Measurements from ENCODE around the gene CNTNAP2.

The CNTNAP2 gene

GRCh38 chr7:148163246-148163645, 2046.6 kb downstream of the CNTNAP2 start:
- Mint-ChIP-seq H3K9me3 (ENCODE audit: low read depth) (no peaks in the 10 kb centered on the region), H3K36me3 (no peaks in the 10 kb centered on the region), H3K27me3 (peaks cover 15% of the 10 kb centered on the region), H3K27ac (no peak overlapping the region), H3K4me1 (ENCODE audit: low read depth) (no peaks in the 10 kb centered on the region), H3K4me3 (no peak overlapping the region)

DNA sequence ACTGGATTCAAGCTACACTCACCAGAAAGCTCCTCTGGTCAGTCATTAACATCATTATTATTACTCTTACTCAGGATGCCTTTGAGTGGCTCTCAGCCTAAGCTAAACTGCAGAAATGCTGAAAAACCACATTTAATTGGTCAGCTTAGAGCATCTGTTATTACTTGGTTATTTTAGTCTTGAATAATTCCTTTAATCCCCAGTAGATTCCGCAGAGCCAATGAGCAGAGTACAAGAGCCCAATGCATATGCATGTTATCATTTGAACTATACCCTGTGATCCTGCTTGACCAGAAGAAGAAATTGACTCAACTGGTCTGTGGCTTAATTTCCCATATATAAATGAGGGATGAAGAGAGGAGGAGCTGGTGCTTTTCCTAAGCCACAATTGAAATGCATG, 2056.3 kb downstream of the CNTNAP2 start:
- no peaks in the 10 kb centered on the region for H3K9me3 Mint-ChIP-seq (ENCODE audit: low read depth)
- peaks cover 5% of the 10 kb centered on the region for H3K27me3 Mint-ChIP-seq
- H3K27ac Mint-ChIP-seq: no peak overlapping the region
- no peaks in the 10 kb centered on the region for H3K4me1 Mint-ChIP-seq (ENCODE audit: low read depth)
- no peak overlapping the region for H3K4me3 Mint-ChIP-seq
- H3K36me3 Mint-ChIP-seq: no peaks in the 10 kb centered on the region

DNA sequence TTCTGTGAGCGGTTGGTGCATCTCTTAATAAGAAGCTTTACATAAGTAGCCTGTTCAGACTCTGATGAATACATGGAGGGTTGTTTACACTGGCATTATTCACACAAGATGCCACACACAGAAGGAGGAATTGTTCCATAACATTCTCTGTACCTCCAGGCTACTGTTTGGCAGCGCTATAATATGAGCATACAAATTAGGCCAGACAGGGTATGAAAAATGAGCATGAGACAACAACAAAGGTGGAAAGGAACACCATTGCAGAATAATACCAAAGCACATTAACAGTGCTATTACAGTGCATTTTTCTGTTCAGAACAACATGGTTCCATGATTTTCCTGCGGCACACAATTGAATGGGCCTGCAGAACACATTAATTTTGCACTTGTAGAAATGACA, 2056.8 kb downstream of the CNTNAP2 start:
- no peaks in the 10 kb centered on the region for H3K9me3 Mint-ChIP-seq (ENCODE audit: low read depth)
- H3K36me3 Mint-ChIP-seq: no peaks in the 10 kb centered on the region
- H3K27ac Mint-ChIP-seq: no peak overlapping the region
- H3K4me1 Mint-ChIP-seq (ENCODE audit: low read depth): no peaks in the 10 kb centered on the region
- H3K4me3 Mint-ChIP-seq: no peak overlapping the region
- H3K27me3 Mint-ChIP-seq: peaks cover 5% of the 10 kb centered on the region

DNA sequence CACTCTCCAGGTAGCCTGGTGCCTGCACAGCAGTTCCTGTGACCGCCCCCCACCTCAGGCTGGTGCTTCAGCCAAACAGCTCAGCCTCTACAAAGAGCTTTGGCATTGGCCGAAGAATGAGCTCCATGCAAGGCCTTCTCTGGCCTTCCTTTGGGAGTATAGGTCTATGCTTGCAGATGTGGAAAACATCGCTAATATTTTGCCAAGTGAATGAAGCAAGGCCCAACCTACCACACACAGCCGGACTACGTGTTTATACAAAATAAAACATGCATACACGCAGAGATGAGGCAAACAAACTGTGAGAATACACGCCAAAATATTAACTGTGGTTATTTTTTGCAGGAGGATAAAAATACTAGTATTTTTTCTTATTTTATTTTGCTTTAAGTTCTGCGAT, 2057.8 kb downstream of the CNTNAP2 start:
- H3K36me3 Mint-ChIP-seq: no peaks in the 10 kb centered on the region

DNA sequence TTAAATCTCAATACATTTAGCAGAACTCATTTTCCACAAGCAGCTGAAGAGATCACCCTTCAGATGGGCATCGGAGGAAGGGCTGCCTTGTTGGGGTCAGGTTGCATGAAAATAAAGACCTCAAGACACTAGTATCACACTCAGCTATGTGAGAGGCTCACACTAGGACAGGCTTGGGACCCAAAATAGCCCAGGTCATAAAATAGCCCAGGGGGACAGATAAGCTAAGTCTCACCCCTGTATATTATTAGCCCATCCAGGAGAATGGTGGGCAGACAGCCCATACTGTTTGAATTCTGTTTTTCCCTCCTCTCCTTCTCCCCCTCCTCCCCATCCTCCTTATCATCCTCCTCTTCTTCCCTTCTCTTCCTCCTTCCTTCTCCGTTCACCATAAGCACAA, 2058.9 kb downstream of the CNTNAP2 start:
- Mint-ChIP-seq H3K4me1 (ENCODE audit: low read depth) (no peaks in the 10 kb centered on the region), H3K4me3 (no peak overlapping the region), H3K9me3 (ENCODE audit: low read depth) (no peaks in the 10 kb centered on the region), H3K27me3 (peaks cover 8% of the 10 kb centered on the region), H3K36me3 (no peaks in the 10 kb centered on the region), H3K27ac (no peak overlapping the region)

More for the DNA sequence above, 2057.8 kb downstream of the CNTNAP2 start:
- no peaks in the 10 kb centered on the region for H3K9me3 Mint-ChIP-seq (ENCODE audit: low read depth)
- no peak overlapping the region for H3K27ac Mint-ChIP-seq
- peaks cover 8% of the 10 kb centered on the region for H3K27me3 Mint-ChIP-seq
- H3K4me3 Mint-ChIP-seq: no peak overlapping the region
- no peaks in the 10 kb centered on the region for H3K4me1 Mint-ChIP-seq (ENCODE audit: low read depth)

- Mint-ChIP-seq H3K9me3 (ENCODE audit: low read depth) (no peaks in the 10 kb centered on the region), H3K4me1 (ENCODE audit: low read depth) (no peaks in the 10 kb centered on the region), H3K4me3 (no peak overlapping the region), H3K27me3 (peaks cover 15% of the 10 kb centered on the region), H3K36me3 (no peaks in the 10 kb centered on the region), H3K27ac (no peak overlapping the region)
These were observed 2061.4 kb downstream of the CNTNAP2 start for GRCh38 chr7:148177972-148178371.

- Mint-ChIP-seq H3K4me3 (no peak overlapping the region), H3K27ac (no peak overlapping the region), H3K4me1 (ENCODE audit: low read depth) (no peaks in the 10 kb centered on the region), H3K27me3 (peaks cover 16% of the 10 kb centered on the region), H3K36me3 (no peaks in the 10 kb centered on the region), H3K9me3 (ENCODE audit: low read depth) (no peaks in the 10 kb centered on the region)
These were observed 2063.5 kb downstream of the CNTNAP2 start for GRCh38 chr7:148180075-148180474.

GRCh38 chr7:148182264-148182663, 2065.7 kb downstream of the CNTNAP2 start:
- Mint-ChIP-seq H3K4me3 (no peak overlapping the region), H3K36me3 (no peaks in the 10 kb centered on the region), H3K27me3 (peaks cover 13% of the 10 kb centered on the region), H3K4me1 (ENCODE audit: low read depth) (no peaks in the 10 kb centered on the region), H3K9me3 (ENCODE audit: low read depth) (no peaks in the 10 kb centered on the region), H3K27ac (no peak overlapping the region)

GRCh38 chr7:148185041-148185440, 2068.4 kb downstream of the CNTNAP2 start:
- Mint-ChIP-seq H3K27ac (no peak overlapping the region), H3K9me3 (ENCODE audit: low read depth) (no peaks in the 10 kb centered on the region), H3K4me1 (ENCODE audit: low read depth) (no peaks in the 10 kb centered on the region), H3K4me3 (no peak overlapping the region), H3K27me3 (peaks cover 11% of the 10 kb centered on the region), H3K36me3 (no peaks in the 10 kb centered on the region)

- Mint-ChIP-seq H3K36me3 (no peaks in the 10 kb centered on the region), H3K27ac (no peak overlapping the region), H3K9me3 (ENCODE audit: low read depth) (no peaks in the 10 kb centered on the region), H3K4me1 (ENCODE audit: low read depth) (no peaks in the 10 kb centered on the region), H3K27me3 (peaks cover 9% of the 10 kb centered on the region), H3K4me3 (no peak overlapping the region)
These were observed 2070.9 kb downstream of the CNTNAP2 start for GRCh38 chr7:148187471-148187870.

DNA sequence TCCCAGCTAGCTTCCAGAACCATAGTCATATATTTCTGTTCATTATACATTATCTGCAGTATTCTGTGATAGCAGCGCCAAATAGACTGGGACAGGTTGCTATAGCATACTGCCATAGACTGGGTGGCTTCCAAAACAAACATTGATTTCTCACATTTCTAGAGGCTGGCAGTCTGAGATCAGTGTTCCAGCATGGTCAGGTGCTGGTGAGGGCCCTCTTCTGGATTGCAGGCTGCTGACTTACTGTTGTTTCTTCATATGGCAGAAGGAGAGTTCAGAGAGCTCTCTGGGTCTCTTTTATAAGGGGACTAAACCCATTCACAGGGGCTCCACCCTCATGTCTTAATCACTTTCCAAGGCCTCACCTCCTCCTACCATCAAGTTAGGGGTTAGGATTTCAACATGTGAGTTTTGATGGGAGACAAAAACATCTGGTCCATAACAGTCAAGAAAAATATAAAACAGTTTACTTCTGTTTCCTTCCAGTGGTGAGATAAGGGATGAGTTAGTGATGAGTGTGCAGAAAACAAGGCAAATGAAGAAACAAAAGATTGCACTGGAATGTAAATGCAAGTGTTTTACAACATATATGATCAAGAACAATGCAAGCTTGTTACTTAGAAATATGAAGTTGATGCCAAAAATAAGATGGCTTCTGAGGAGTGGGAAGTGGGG, 2074.9 kb downstream of the CNTNAP2 start:
- Mint-ChIP-seq H3K27ac (no peak overlapping the region), H3K4me3 (no peak overlapping the region), H3K4me1 (ENCODE audit: low read depth) (no peaks in the 10 kb centered on the region), H3K27me3 (peaks cover 4% of the 10 kb centered on the region), H3K36me3 (no peaks in the 10 kb centered on the region), H3K9me3 (ENCODE audit: low read depth) (no peaks in the 10 kb centered on the region)

GRCh38 chr7:148192491-148192890, 2075.9 kb downstream of the CNTNAP2 start:
- Mint-ChIP-seq H3K36me3 (no peaks in the 10 kb centered on the region), H3K4me3 (no peak overlapping the region)

GRCh38 chr7:148201992-148202391, 2085.4 kb downstream of the CNTNAP2 start:
- H3K4me3 Mint-ChIP-seq: no peak overlapping the region
- peaks cover 6% of the 10 kb centered on the region for H3K27me3 Mint-ChIP-seq
- H3K36me3 Mint-ChIP-seq: peaks cover 1% of the 10 kb centered on the region
- no peaks in the 10 kb centered on the region for H3K4me1 Mint-ChIP-seq (ENCODE audit: low read depth)
- H3K9me3 Mint-ChIP-seq (ENCODE audit: low read depth): no peaks in the 10 kb centered on the region
- no peak overlapping the region for H3K27ac Mint-ChIP-seq

More at GRCh38 chr7:148192491-148192890, 2075.9 kb downstream of the CNTNAP2 start:
- Mint-ChIP-seq H3K9me3 (ENCODE audit: low read depth) (no peaks in the 10 kb centered on the region), H3K27ac (no peak overlapping the region), H3K27me3 (peaks cover 4% of the 10 kb centered on the region), H3K4me1 (ENCODE audit: low read depth) (no peaks in the 10 kb centered on the region)

DNA sequence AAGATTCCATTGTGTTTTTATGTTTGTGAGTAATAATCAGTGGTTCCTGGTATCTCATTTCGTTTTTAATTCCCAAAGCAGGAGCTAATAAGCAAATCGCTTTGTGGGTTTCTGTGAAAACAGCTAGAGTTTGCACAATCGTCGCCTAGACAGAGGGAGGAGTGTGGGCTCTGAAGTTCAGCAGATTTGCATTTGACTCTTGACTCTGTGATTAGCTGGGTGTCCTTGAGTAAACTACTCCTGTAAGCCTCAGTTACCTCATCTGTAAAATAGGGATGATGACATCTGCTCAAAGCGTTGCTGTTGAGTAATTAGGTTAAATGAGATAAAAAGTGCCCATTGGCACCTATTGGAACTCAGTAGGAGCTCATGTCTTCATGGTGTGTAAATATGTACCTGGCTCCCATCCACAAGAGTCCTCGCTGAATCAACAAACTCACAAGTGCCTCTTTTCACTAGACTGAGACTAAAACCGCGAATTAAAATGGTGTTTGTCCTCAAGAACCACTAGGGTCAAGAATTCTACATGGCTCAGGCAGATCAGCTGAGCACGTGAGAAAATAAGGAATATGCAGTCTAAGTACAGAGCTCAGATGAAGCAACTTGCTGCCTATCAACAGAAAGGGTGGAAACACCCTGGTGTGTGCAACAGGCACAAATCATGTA, 2088.2 kb downstream of the CNTNAP2 start:
- Mint-ChIP-seq H3K36me3 (peaks cover 2% of the 10 kb centered on the region), H3K9me3 (ENCODE audit: low read depth) (no peaks in the 10 kb centered on the region), H3K27me3 (peaks cover 7% of the 10 kb centered on the region), H3K4me3 (no peak overlapping the region), H3K4me1 (ENCODE audit: low read depth) (no peaks in the 10 kb centered on the region), H3K27ac (no peak overlapping the region)

DNA sequence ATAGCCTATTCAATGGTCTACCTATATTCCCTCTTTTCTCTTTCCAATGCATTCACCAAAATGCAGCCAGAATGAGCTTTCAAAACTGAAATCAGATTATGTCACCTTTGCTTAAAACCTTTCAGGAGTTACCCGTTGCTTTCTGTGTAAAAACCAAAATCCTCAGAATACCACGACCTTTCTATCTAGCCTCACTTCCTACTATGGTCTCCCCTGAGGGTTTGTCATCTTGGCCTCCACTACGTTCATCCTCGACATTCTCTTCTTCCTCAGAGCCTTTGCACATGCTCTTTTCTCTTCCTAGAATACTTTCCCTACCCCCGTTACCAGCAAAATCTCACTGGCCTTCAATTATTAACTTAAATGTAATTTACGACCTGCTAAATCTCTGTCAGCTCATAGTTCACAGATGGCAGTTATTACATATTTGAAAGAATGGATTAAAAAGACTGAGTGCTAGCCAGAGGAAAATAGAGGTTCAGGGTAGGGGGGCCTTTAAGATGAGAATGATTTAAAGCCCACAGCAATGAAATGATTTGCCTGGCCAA, 2093.1 kb downstream of the CNTNAP2 start:
- H3K27ac Mint-ChIP-seq: no peak overlapping the region
- H3K9me3 Mint-ChIP-seq (ENCODE audit: low read depth): no peaks in the 10 kb centered on the region
- no peaks in the 10 kb centered on the region for H3K4me1 Mint-ChIP-seq (ENCODE audit: low read depth)
- H3K36me3 Mint-ChIP-seq: peaks cover 2% of the 10 kb centered on the region
- no peak overlapping the region for H3K4me3 Mint-ChIP-seq
- peaks cover 7% of the 10 kb centered on the region for H3K27me3 Mint-ChIP-seq

Measured in activated naive CD8-positive, alpha-beta T cell (primary cell).